GM10847 (cell line): ENCODE data around the gene IGF2BP2.

ENCODE experiments used
- POLR2A ChIP-seq: IDR thresholded peaks from 2 replicates; pipeline ENCODE4 v1.6.1; 2011; ENCODE audit not compliant: insufficient read length; ENCODE audit errors: extremely low read depth

Gene IGF2BP2

DNA sequence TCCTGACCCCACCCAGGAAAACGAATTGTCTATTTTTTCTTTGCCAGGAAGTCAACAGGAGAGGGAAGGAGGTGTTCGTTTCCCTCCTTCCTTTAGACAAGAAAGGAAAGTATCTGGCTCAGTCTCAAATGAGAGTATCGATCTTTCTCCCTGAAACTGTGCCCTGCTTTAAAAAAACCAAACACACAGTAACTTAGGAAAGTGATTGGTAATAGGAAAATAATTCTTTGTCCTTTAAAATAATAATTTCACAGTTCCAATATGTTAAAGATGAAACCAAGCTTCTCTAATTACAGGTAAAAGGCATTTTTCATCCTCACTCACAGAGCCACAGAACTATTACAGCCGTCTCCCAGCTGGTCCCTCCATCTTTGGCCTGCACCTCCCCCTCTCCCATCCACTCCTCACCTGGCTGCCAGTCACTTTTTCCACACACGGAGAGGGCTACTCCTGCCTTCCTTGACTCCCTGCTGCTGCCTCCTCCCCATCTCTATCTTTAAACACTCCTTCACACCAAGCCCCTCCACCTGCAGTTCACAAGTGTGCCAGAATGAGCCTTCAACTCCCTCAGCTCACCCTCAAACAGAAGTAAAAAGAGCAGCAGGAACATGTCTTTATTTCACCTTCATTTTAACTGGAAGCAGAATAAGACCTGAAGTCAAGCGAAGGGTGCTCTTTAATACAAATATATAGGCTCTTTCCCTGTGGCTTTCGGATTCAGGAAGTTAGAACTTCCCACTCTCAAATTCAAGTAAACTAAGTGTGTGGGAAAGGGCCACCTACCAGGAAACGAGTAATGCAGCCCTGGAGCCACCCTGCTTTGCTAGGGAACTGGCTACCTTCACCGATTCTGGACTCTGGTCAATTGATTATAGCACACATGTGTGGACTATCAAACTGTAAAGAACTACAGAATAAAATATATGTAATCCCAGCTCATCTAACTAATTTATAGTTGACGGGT lies 122.3 kb downstream of the IGF2BP2 start:
- no peak for TF ChIP-seq POLR2A

DNA sequence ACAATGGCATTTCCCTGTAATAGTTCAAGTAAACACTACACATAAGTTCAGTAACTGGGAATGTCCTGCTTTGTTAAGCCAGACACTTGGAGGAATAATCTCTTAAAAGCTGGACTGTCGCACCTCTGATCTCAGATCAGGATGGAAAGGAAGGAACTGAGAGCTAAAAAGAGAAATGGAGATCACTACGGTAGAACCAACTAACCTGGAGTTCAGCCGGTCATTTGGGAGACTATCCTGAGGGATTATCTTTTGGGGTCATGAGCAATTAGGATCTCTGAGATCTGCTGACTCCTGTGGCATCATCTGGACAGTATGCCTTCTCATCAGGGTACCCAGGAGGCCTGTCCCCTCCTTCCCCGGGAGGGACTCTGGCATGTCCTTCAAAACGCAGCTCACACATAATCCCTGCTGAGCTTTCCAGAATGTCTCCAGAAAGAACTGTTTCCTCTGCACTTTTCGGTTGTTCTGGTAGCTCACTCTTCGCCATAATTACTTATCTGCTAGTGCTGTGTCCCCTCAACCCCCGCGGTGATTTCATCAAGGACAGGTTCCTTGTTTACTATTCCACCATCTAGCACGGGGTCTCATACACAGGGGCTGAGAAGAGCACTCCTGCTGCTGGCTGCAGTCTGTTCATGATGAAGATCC lies 123.1 kb downstream of the IGF2BP2 start:
- no peak for TF ChIP-seq POLR2A

DNA sequence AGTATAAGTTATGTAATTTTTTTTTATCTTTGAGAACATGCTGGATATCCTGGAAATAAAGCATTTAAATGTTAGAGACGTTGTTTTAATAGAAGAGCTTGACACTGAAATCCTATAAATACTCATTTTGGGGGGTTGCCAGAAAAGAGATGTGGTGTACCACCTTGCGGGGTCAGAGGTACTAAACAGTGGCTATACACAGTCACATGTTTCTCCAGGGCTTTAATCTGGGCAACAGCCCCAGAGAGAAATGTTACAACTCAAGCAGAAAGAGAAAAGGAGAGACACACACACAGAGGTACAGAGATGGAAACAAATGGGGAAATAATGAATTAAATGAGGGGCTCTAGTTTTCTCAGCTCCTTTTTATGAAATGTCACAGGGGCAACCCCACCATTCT lies 124.9 kb downstream of the IGF2BP2 start:
- no peak for TF ChIP-seq POLR2A

DNA sequence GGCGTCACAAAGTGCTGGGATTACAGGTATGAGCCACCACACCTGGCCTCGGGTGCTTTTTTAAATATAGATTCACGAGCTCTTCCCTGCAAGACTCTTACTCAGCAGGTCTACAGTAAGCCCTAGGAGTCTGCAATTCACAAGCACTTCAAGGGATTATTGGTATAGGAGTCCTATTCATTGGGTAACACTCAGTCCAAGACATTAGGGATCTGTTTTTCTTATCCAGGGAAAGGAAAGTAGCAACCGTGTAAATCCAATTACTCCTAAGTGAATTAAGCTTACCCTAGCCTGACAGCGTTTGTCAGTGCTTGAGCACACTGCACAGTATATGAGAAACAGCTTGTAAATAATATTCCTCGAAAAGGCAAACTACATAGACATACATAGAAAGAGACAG lies 128.8 kb downstream of the IGF2BP2 start:
- TF ChIP-seq POLR2A: no peak

DNA sequence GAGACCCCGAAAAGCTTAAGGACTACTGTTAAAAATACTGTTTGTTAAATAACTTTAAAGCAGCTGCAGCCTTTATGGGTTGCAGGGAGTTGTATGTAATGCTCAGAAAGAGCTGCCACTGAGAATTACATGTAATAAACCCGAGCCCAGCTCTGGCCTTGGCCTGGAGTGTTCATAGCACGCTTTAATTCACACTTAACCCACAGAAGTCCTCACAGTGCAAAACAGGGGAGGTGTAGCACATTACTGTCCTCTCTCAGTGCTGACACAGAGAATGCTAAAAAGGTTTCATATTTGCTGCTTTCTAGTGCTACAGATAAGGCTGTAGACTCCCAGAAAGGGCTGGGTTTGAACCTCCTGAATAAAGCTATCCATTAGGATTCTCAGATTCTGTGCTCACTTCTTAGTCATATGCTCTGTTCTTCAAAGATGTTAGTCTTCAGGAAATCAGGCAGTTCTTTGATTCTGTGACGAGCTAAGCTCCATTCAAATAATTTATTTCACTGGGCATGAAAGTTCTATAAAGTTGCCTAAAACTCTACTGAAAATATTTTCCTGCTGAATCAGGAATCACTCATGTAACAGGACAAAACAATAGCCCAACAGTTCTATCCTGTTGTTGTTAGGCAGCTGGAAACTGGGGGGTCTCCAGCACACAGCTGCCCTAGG lies 130.7 kb downstream of the IGF2BP2 start:
- TF ChIP-seq POLR2A: no peak

DNA sequence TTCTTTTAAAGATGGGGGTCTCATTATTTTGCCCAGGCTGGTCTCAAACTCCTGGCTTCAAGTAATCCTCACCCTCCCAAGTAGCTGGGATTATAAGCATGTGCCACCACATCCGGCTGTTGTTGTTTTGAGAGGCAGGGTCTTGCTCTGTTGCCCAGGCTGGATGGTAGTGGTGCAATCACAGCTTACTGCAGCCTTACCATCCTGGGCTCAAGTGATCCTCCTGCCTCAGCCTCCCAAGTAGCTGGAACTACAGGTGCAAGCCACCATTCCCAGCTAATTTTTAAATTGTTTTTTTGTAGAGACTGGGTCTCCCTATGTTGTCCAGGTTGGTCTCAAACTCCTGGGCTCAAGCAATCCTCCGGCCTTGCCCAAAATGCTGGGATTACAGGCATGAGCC lies 133.2 kb downstream of the IGF2BP2 start:
- TF ChIP-seq POLR2A: no peak

DNA sequence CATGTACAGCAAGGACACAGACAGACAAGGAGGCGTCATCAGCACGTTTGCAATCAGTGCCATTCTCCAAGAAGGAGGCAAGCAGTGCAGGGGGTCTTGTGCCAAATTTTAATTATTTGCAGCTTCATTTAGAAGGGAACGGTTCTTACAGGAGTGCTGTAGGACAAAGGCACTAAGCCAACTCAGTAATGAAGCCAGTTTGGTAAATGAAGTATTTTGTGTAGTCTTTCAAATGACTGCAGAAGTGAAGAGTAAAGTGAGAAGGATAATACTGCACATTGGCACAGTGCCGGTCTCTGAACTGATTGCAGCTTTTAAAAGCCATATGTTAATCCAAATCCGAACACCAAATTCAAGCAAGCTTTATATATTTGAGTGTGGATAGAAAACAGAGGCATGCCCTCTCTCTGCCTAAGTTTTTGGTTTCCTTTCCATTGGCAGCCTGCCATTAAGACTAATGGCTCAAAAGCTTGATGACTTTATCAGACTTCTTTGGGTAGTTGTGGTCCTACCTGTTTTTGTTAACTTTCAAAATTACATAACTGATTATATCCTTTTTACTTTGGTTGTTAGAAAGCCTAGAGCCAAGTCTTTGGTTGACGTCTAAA lies 137.5 kb downstream of the IGF2BP2 start:
- TF ChIP-seq POLR2A: no peak

DNA sequence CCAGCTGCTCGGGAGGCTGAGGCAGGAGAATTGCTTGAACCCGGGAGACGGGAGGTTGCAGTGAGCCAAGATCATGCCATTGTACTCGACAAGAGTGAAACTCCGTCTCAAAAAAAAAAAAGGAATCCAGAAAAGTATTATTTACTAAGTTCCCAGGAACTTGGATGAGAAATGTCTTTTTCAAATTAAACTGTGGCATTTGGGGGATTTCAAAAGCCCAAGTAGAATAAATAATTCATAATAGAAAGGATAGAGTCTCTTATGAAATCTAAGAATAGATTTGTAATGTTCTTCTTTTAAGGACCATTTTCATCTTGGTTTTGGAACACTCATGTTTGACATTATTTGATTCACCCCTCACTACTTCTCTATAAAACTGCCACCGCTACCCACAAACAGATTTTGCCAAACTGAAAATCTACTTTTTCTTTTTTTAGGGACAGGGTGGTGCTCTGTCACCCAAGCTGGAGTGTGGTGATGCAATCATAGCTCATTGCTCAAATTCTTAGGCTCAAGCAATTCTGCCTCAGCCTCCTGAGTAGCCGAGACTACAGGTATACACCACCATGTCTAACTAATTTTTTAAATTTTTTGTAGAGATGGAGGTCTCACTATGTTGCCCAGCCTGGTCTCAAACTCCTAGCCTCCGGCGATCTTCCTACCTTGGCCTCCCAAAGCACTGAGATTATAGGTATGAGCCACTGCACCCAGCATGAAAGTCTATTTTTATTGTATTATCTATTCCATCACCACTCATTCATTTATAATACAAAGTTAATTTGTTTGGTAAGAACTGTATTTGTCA lies 139.4 kb downstream of the IGF2BP2 start:
- TF ChIP-seq POLR2A: no peak

DNA sequence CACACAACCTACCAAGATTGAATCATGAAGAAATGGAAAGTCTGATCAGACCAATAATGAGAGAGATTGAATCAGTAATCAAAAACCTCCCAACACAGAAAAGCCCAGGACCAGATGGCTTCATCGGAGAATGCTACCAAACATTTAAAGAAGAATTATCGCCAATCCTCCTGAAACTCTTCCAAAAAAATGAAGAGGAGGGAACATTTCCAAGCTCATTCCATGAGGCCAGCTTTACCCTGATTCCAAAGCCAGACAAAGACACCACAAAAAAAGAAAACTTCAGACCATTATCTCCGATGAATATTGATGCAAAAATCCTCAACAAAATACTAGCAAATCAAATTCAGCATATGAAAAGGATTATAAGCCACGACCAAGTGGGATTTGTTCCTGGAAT lies 144.6 kb downstream of the IGF2BP2 start:
- TF ChIP-seq POLR2A: no peak

DNA sequence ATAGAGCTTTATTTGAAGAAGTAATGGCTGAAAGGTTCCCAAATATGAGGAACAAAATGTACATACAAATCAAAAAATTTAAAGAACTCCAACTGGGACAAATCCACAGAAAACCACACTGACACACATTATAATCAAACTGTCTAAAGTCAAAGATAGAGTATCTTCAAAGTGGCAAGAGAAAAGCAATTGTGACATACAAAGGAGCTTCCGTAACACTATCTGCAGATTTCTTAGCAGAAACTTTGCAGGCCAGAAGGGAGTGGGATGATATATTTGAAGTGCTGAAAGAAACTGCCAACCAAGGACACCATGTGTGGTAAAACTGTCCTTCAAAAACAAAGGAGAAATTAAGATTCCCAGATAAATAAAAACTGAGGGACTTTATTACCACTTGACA lies 146.8 kb downstream of the IGF2BP2 start:
- no peak for TF ChIP-seq POLR2A

DNA sequence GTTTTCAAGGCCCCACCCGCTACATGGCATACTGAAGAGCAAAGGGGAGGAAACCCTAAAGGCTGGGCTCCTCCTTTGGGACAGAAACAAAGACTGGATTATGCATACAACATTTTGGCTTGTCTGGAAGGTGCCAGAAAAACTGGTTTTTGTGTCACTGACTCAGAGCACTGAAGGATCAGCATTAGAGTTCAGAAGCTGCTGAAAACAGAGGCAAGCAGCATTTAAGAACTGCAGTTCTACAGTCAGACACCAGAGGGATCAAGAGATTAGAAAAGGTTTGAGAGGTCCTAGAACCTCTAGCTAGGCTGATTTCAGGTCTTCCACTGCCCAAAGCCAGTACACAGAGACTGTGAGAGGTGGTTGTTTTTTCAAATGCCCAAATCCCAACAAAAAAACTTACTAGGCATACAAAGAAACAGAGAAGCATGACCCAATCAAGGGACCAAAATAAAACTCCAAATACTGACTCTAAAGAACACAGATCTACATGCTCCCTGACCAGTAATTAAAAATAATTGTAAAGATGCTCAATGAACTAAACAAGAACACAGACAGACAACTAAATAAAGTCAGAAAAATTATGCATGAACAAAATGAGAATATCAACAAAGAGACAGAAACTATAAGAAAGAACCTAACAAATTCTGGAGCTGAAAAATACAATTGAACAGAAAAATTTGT lies 147.6 kb downstream of the IGF2BP2 start:
- no peak for TF ChIP-seq POLR2A

DNA sequence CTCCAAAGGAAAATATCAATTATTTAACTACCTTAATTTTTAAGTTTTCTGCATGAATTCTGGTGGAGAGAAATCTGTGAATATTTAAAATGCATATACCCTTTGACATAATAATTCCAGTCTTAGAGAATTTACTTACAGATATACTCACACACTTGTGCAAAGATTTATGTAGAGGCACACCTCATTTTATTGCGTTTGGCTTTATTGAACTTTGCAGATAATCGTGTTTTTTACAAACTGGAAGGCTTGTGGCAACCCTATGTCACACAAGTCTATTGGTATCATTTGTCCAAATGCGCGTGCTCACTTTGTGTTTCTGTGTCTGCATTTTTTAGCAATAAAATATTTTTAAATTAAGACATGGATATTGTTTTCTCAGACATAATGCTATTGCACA lies 157.3 kb downstream of the IGF2BP2 start:
- no peak for TF ChIP-seq POLR2A

DNA sequence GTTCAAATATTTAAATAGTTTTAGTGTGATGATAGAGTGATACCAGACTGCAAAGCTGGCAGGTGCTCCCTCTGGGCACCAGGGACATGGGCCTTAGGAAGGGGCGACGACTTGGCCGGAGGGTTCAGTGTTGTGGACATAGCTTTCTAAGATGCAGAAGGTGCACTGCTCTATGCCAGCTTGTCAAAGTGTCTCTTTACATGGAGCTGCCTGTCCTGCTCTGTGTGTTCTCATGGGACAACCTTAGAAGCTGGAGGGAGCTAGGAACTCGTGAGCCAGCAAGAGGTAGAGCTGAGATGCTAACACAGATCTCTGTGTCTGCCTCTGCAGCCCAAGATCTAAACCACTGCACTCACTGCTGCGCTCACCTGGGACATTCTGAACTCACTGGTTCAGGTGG lies 160.9 kb downstream of the IGF2BP2 start:
- TF ChIP-seq POLR2A: no peak

DNA sequence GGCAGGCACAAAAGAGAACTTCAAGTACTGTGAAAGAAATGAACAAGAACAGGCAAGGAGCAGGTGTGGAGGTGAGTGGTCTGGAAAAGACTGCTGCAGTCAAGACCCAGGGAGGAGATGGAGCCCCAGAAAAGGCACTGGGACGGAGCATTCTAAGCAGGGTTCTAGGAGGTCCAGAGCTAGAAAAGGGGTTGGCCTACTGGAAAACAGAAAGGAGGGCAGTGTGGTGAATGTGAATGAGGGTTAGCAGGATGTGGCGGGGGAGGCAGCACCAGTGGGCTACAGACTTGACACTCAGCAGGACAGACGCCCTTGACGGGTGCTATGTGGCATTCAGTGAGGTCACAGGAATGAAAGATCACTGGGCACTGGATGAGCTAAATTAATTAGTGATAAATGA lies 163.1 kb downstream of the IGF2BP2 start:
- no peak for TF ChIP-seq POLR2A
